GM18519 (cell line): ENCODE measurements around the gene LRRC74B.

Source experiments
- ATAC-seq: cut with Tn5 transposase; IDR thresholded peaks from one replicate; pipeline ENCODE4 v1.9.1; 2021; ENCODE audit warnings: mild to moderate bottlenecking, moderate library complexity; ENCODE audit not compliant: unreplicated experiment, low FRiP score

LRRC74B gene

GRCh38 chr22:21013657-21014201, 32.0 kb upstream of the LRRC74B start:
- peak; percentile 7 for ATAC-seq

GRCh38 chr22:21014202-21014725, 31.5 kb upstream of the LRRC74B start:
- ATAC-seq = peak; percentile 82

- no peak for ATAC-seq
Observed at GRCh38 chr22:21014726-21015465, 30.9 kb upstream of the LRRC74B start, which contains the start of gene P2RX6. P2RX6 (plus strand) TSS chr22:21015165; CDS start chr22:21015175, 10 bp downstream.

GRCh38 chr22:21015466-21016006, 30.2 kb upstream of the LRRC74B start:
- ATAC-seq = no peak

GRCh38 chr22:21016644-21017420, 28.9 kb upstream of the LRRC74B start:
- ATAC-seq = no peak

GRCh38 chr22:21018314-21018713, 27.4 kb upstream of the LRRC74B start:
- no peak for ATAC-seq

GRCh38 chr22:21020802-21021429, 24.8 kb upstream of the LRRC74B start:
- ATAC-seq = no peak

- no peak for ATAC-seq
Observed at GRCh38 chr22:21022507-21022906, 23.2 kb upstream of the LRRC74B start.

GRCh38 chr22:21022955-21023614, 22.7 kb upstream of the LRRC74B start:
- no peak for ATAC-seq

GRCh38 chr22:21025266-21025665, 20.5 kb upstream of the LRRC74B start:
- no peak for ATAC-seq

- ATAC-seq = no peak
Observed at GRCh38 chr22:21025763-21026755, 19.7 kb upstream of the LRRC74B start.

- no peak for ATAC-seq
Observed at GRCh38 chr22:21026783-21027692, 18.7 kb upstream of the LRRC74B start.

- no peak for ATAC-seq
Observed at GRCh38 chr22:21028277-21029251, 17.2 kb upstream of the LRRC74B start.

GRCh38 chr22:21029486-21030025, 16.2 kb upstream of the LRRC74B start:
- no peak for ATAC-seq

GRCh38 chr22:21030032-21030431, 15.7 kb upstream of the LRRC74B start:
- ATAC-seq = no peak
